Keratinocyte (primary cell): Measurements from ENCODE around the gene ZNRF1.

Source experiments
- EZH2 ChIP-seq: IDR thresholded peaks from one replicate; pipeline ENCODE4 v1.6.1; 2012; ENCODE audit warnings: inconsistent platforms, mild to moderate bottlenecking, low read length, moderate library complexity
- TF ChIP-seq, protein P1 (sequence below), 3 experiments: IDR thresholded peaks in 1 of 3; conservative IDR thresholded peaks in 1 of 3; optimal IDR thresholded peaks in 1 of 3; 2 replicates in 2 of 3; 3 replicates in 1 of 3; pipeline versions ENCODE3 to v1.5.1; 2011; ENCODE audit warnings: low read length in 3 of 3, mild to moderate bottlenecking in 3 of 3, moderate library complexity in 2 of 3, control low read depth in 1 of 3, inconsistent platforms in 1 of 3; ENCODE audit not compliant: insufficient read depth in 2 of 3; ENCODE audit errors: extremely low read depth in 1 of 3

DNA sequence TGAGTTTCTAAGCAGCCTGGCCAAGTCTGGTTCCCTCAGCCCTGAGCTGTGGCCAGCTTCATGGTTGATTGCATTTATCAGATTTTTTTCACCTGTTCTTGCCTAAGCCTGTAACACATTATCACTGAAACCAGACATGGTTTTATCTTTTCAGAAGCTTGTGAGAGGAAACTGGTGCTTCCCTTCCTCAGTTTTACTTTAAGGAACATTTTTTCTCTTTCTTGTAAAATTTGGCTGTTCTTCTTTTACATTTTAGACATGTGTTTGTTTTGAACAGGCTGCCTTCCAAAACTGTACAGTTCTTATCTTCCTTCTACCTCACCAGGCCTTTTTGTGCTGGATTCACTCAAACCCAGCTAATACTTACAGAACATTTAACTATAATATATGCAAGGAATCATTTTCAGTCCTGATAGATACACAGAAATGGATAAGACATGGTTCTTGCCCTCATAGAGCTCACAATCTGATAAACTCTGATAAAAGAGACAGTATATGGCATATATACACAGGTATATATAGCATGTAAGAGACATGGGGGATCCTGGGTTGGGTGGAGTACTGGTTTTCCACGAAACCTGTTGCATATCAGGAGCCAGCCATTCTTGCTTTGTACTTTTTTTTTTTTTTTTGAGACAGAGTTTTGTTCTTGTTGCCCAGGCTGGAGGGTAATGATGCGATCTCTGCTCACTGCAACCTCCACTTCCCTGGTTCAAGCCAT, 44.5 kb downstream of the ZNRF1 start:
- TF ChIP-seq, protein P1, sequence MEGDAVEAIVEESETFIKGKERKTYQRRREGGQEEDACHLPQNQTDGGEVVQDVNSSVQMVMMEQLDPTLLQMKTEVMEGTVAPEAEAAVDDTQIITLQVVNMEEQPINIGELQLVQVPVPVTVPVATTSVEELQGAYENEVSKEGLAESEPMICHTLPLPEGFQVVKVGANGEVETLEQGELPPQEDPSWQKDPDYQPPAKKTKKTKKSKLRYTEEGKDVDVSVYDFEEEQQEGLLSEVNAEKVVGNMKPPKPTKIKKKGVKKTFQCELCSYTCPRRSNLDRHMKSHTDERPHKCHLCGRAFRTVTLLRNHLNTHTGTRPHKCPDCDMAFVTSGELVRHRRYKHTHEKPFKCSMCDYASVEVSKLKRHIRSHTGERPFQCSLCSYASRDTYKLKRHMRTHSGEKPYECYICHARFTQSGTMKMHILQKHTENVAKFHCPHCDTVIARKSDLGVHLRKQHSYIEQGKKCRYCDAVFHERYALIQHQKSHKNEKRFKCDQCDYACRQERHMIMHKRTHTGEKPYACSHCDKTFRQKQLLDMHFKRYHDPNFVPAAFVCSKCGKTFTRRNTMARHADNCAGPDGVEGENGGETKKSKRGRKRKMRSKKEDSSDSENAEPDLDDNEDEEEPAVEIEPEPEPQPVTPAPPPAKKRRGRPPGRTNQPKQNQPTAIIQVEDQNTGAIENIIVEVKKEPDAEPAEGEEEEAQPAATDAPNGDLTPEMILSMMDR (optimal IDR thresholded peaks at IDR 0.05 in 1 of 3, IDR thresholded peaks at IDR 0.05 in 1 of 3, conservative IDR thresholded peaks at IDR 0.05 in 1 of 3; ENCODE audit: extremely low read depth in 1 of 3, insufficient read depth in 2 of 3, low read length in 3 of 3): no peak
- no peak for TF ChIP-seq EZH2
